Karpas-422 (cell line): ENCODE data around the gene CD300A. TPM values are rescaled to one million over a fixed set of nuclear protein-coding genes. Genes with fewer than 3 reads are reported as not detected.

Source experiments
- DNase-seq: peaks from one replicate; pipeline ENCODE4 v3.0.0-alpha.2; 2015
- H2AFZ ChIP-seq: fragments of 200-600 bp; sonication (generic); 2 replicates; pipeline ENCODE4 v1.6.1; 2014; ENCODE audit warnings: antibody characterized with exemption, low read length, mixed read lengths
- H3K27ac ChIP-seq: fragments of 200-600 bp; sonication (generic); 2 replicates; pipeline ENCODE4 v1.5.1; 2014; ENCODE audit warnings: mild to moderate bottlenecking, low read length, moderate library complexity
- H3K27me3 ChIP-seq: fragments of 200-600 bp; sonication (generic); 2 replicates; pipeline ENCODE4 v1.6.1; 2014; ENCODE audit warnings: low read length, mixed read lengths
- H3K36me3 ChIP-seq: fragments of 200-600 bp; sonication (generic); 2 replicates; pipeline ENCODE4 v1.6.1; 2014; ENCODE audit warnings: low read length, mixed read lengths; ENCODE audit not compliant: insufficient read depth
- H3K4me1 ChIP-seq: fragments of 200-600 bp; sonication (generic); 2 replicates; pipeline ENCODE4 v1.6.1; 2014; ENCODE audit warnings: mild to moderate bottlenecking, low read length, mixed read lengths
- H3K4me2 ChIP-seq: fragments of 200-600 bp; sonication (generic); 2 replicates; pipeline ENCODE4 v1.6.1; 2014; ENCODE audit warnings: low read length, low read depth, mild to moderate bottlenecking; ENCODE audit not compliant: poor library complexity, severe bottlenecking
- H3K4me3 ChIP-seq: fragments of 200-600 bp; sonication (generic); 2 replicates; pipeline ENCODE4 v1.5.1; 2014; ENCODE audit warnings: mild to moderate bottlenecking, antibody characterized with exemption, low read length, mixed read lengths
- H3K79me2 ChIP-seq: fragments of 200-600 bp; sonication (generic); 2 replicates; pipeline ENCODE4 v1.6.1; 2014; ENCODE audit warnings: mild to moderate bottlenecking, low read length, mixed read lengths
- H3K9ac ChIP-seq: fragments of 200-600 bp; sonication (generic); 2 replicates; pipeline ENCODE4 v1.6.0; 2014; ENCODE audit warnings: low read length
- H3K9me2 ChIP-seq: fragments of 200-600 bp; sonication (generic), shearing (Covaris generic); replicated peaks from 2 replicates; pipeline ENCODE4 v1.6.0; 2014; ENCODE audit warnings: mild to moderate bottlenecking, low read length, moderate library complexity; ENCODE audit not compliant: insufficient read depth
- H3K9me3 ChIP-seq: fragments of 300-700, 200-600 bp; sonication (generic); 2 replicates; pipeline ENCODE4 v1.6.1; 2014; ENCODE audit warnings: low read length, mixed read lengths
- H4K20me1 ChIP-seq: fragments of 200-600 bp; sonication (generic); 2 replicates; pipeline ENCODE4 v1.6.1; 2014; ENCODE audit warnings: mild to moderate bottlenecking, antibody characterized with exemption, low read length, low read depth; ENCODE audit not compliant: insufficient read depth
- total RNA-seq: library from RNA; depleted of rRNA; stranded (reverse); fragments of >200 nt; shearing (Covaris generic); gene quantifications from 2 replicates; pipeline ENCODE4 v1.2.3, GENCODE V29; 2014; ENCODE audit warnings: low replicate concordance

Gene CD300A
- total RNA-seq, 1 experiment from 2014 or later = not detected

- Histone ChIP-seq H2AFZ (no peak overlapping the region), H3K27ac (no peak overlapping the region), H3K4me2 (no peak overlapping the region), H3K9me2 (no peaks in the 10 kb centered on the region), H4K20me1 (no peaks in the 10 kb centered on the region), H3K36me3 (no peaks in the 10 kb centered on the region), H3K4me3 (no peak overlapping the region), H3K9me3 (no peaks in the 10 kb centered on the region), H3K9ac (no peak overlapping the region), H3K79me2 (no peaks in the 10 kb centered on the region), H3K4me1 (peaks cover 4% of the 10 kb centered on the region; the same call in 1 of the 2 replicates), H3K27me3 (no peaks in the 10 kb centered on the region)
- no peak for DNase-seq
Observed at GRCh38 chr17:74474043-74474792, 7.8 kb downstream of the CD300A start.

GRCh38 chr17:74475189-74475588 is 8.8 kb downstream of the CD300A start:
- H3K9me3 ChIP-seq = no peaks in the 10 kb centered on the region
- H3K4me1 ChIP-seq = peaks cover 4% of the 10 kb centered on the region; the same call in 1 of the 2 replicates
- no peak overlapping the region for H2AFZ ChIP-seq
- H3K27me3 ChIP-seq = no peaks in the 10 kb centered on the region
- no peak overlapping the region for H3K4me2 ChIP-seq
- DNase-seq = no peak
- no peak overlapping the region for H3K27ac ChIP-seq
- H4K20me1 ChIP-seq = no peaks in the 10 kb centered on the region
- H3K36me3 ChIP-seq = no peaks in the 10 kb centered on the region
- H3K79me2 ChIP-seq = no peaks in the 10 kb centered on the region
- no peaks in the 10 kb centered on the region for H3K9me2 ChIP-seq
- H3K4me3 ChIP-seq = no peak overlapping the region
- H3K9ac ChIP-seq = no peak overlapping the region

- Histone ChIP-seq H3K9ac (no peak overlapping the region), H3K9me3 (no peaks in the 10 kb centered on the region), H3K4me1 (peaks cover 4% of the 10 kb centered on the region; the same call in 1 of the 2 replicates), H3K4me3 (no peak overlapping the region), H3K9me2 (no peaks in the 10 kb centered on the region), H3K36me3 (no peaks in the 10 kb centered on the region), H2AFZ (no peak overlapping the region), H4K20me1 (no peaks in the 10 kb centered on the region), H3K79me2 (no peaks in the 10 kb centered on the region), H3K4me2 (no peak overlapping the region), H3K27me3 (no peaks in the 10 kb centered on the region), H3K27ac (no peak overlapping the region)
- DNase-seq = no peak
Observed at GRCh38 chr17:74477411-74477810, 11.0 kb downstream of the CD300A start.

DNA sequence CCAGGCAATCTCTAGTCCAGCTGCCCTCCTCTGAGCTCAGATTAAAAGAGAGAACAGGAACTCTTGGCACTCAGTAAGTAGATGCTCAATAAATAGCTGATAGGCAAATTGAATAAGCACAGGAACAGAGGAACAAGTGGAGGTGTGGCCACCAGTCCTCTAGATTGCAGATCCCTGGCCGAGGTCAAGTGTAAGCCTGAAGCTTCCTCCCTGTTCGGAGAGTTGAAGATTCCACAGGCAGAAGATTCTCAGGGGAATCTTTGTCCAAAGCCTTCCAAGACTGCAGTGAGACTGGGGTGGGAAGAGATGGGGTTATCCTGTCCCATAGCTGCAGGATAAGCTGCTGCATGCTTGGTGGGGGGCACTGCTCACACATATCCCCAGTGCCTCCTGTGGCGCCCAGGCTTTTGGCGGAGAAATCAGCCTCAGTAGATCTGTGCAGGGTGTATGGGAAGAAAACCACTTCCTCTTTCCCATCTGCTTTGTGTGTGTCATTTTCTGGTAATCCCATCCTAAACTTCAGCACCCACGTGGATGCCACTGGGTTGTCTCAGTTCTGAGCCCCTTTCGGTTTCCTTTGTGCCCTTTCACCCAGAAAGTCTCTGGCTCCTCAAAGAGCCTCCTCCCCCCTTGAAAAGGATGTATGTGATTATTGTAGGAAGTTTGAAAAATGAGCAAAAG is 12.1 kb downstream of the CD300A start:
- Histone ChIP-seq H3K9ac (no peak overlapping the region), H4K20me1 (no peaks in the 10 kb centered on the region), H3K9me3 (no peaks in the 10 kb centered on the region), H3K79me2 (no peaks in the 10 kb centered on the region), H3K4me3 (no peak overlapping the region), H3K27ac (no peak overlapping the region), H2AFZ (no peak overlapping the region), H3K36me3 (no peaks in the 10 kb centered on the region), H3K4me2 (no peak overlapping the region), H3K27me3 (no peaks in the 10 kb centered on the region), H3K4me1 (peaks cover 4% of the 10 kb centered on the region; the same call in 1 of the 2 replicates), H3K9me2 (no peaks in the 10 kb centered on the region)
- no peak for DNase-seq

GRCh38 chr17:74480290-74480689 is 13.9 kb downstream of the CD300A start:
- H3K36me3 ChIP-seq = no peaks in the 10 kb centered on the region
- H3K9ac ChIP-seq = no peak overlapping the region
- DNase-seq = no peak
- no peak overlapping the region for H2AFZ ChIP-seq
- no peak overlapping the region for H3K4me3 ChIP-seq
- H3K79me2 ChIP-seq = no peaks in the 10 kb centered on the region
- no peak overlapping the region for H3K27ac ChIP-seq
- no peaks in the 10 kb centered on the region for H4K20me1 ChIP-seq
- no peaks in the 10 kb centered on the region for H3K9me2 ChIP-seq
- no peaks in the 10 kb centered on the region for H3K27me3 ChIP-seq
- peaks cover 4% of the 10 kb centered on the region; the same call in 1 of the 2 replicates for H3K4me1 ChIP-seq
- H3K9me3 ChIP-seq = no peaks in the 10 kb centered on the region
- no peak overlapping the region for H3K4me2 ChIP-seq

DNA sequence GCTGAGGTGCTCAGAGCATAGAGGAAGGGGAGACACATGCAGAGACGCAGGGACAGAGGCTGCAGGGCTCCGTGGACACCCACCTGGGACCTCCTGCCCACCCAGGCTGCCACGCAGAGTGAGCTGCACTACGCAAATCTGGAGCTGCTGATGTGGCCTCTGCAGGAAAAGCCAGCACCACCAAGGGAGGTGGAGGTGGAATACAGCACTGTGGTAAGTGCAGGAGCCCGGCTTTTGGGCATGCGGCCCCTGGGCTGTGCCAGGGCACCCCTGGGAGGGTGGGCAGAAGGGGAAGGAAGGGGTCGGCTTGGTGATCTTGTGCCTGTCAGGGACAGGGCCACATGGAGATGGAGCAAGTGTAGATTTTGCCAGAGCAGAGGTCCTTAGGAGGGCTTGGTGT is 15.2 kb downstream of the CD300A start:
- no peak for DNase-seq
- no peak overlapping the region for H3K4me3 ChIP-seq
- no peak overlapping the region for H3K27ac ChIP-seq
- no peaks in the 10 kb centered on the region for H3K9me3 ChIP-seq
- no peaks in the 10 kb centered on the region for H3K9me2 ChIP-seq
- no peaks in the 10 kb centered on the region for H3K36me3 ChIP-seq
- no peaks in the 10 kb centered on the region for H4K20me1 ChIP-seq
- no peaks in the 10 kb centered on the region for H3K27me3 ChIP-seq
- H3K79me2 ChIP-seq = no peaks in the 10 kb centered on the region
- H3K4me1 ChIP-seq = peaks cover 4% of the 10 kb centered on the region; the same call in 1 of the 2 replicates
- no peak overlapping the region for H3K9ac ChIP-seq
- H2AFZ ChIP-seq = no peak overlapping the region
- H3K4me2 ChIP-seq = no peak overlapping the region

GRCh38 chr17:74484066-74484465 is 17.6 kb downstream of the CD300A start:
- Histone ChIP-seq H3K4me2 (no peak overlapping the region), H3K9me3 (no peaks in the 10 kb centered on the region), H2AFZ (no peak overlapping the region), H3K79me2 (no peaks in the 10 kb centered on the region), H3K27ac (no peak overlapping the region), H3K27me3 (no peaks in the 10 kb centered on the region), H3K4me3 (no peak overlapping the region), H3K4me1 (no peaks in the 10 kb centered on the region), H4K20me1 (no peaks in the 10 kb centered on the region), H3K36me3 (no peaks in the 10 kb centered on the region), H3K9ac (no peak overlapping the region), H3K9me2 (no peaks in the 10 kb centered on the region)
- DNase-seq = no peak

DNA sequence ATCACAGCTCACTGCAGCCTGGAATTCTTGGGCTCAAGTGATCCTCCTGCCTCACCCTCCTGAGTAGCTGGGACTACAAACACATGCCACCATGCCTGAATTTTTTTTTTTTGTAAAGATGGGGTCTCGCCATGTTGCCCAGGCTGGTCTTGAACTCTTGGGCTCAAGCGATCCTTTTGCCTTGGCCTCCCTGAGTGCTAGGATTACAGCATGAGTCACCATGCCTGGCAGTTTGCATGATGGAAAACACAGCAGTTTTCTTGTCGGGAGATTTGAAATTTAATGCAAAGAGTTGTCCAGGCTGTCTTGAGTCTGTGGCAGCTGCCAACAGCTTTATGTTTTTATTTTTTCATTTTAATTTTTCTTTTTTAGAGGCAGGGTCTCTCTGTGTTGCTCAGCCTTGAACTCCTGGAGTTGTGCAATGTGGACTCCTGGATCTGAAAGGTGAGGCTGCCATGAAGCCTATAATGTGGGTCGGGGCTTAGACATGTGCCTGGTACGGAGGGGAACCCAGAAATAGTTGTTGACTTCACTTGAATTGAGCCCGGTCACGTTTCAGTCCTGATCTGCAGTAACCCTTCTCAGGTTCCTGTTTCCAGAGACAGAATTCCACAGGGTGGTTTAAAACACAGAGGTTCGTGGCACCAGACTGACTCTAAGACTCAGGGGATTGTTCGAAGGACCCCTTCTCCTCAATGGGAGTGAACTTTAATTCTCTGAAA is 18.7 kb downstream of the CD300A start:
- H4K20me1 ChIP-seq = no peaks in the 10 kb centered on the region
- DNase-seq = no peak

More for the DNA sequence above, 18.7 kb downstream of the CD300A start:
- H3K79me2 ChIP-seq = no peaks in the 10 kb centered on the region
- no peaks in the 10 kb centered on the region for H3K4me1 ChIP-seq
- no peaks in the 10 kb centered on the region for H3K27me3 ChIP-seq
- H3K4me3 ChIP-seq = no peak overlapping the region
- H3K9me2 ChIP-seq = no peaks in the 10 kb centered on the region
- H2AFZ ChIP-seq = no peak overlapping the region
- no peaks in the 10 kb centered on the region for H3K36me3 ChIP-seq
- H3K9ac ChIP-seq = no peak overlapping the region
- H3K4me2 ChIP-seq = no peak overlapping the region
- no peaks in the 10 kb centered on the region for H3K9me3 ChIP-seq
- H3K27ac ChIP-seq = no peak overlapping the region
